Ovary (tissue), 9 donors: ENCODE results near the gene RNF40. TPM values are rescaled to one million over a fixed set of nuclear protein-coding genes. Genes with fewer than 3 reads are reported as not detected.

Experiments
- DNase-seq, 5 donors: peaks; one replicate each; pipeline ENCODE4 v3.0.0-alpha.2; 2019 to 2020
- H3K27ac ChIP-seq, 2 donors: fragments of 200-600 bp; one replicate each; pipeline versions ENCODE4 v1.5.1 to v1.8.0; 2019 to 2022
- H3K27me3 ChIP-seq: fragments of 200-600 bp; one replicate; pipeline ENCODE4 v1.8.0; 2022
- H3K36me3 ChIP-seq: fragments of 200-600 bp; sonication (generic); one replicate; pipeline ENCODE4 v1.5.1; 2019
- H3K4me1 ChIP-seq: one replicate; pipeline ENCODE4 v1.8.1; 2013; ENCODE audit warnings: mild to moderate bottlenecking, moderate library complexity; ENCODE audit not compliant: insufficient read depth
- H3K4me3 ChIP-seq: fragments of 200-600 bp; sonication (generic); one replicate; pipeline ENCODE4 v1.5.1; 2017
- H3K9me3 ChIP-seq, 2 donors: fragments of 200-600 bp in 1 of 2; sonication (generic) in 1 of 2; one replicate each; pipeline versions ENCODE4 v1.5.1 to v1.8.1; 2013 to 2019; ENCODE audit warnings: mild to moderate bottlenecking in 1 of 2, moderate library complexity in 1 of 2
- EP300 ChIP-seq: sonication (generic); formaldehyde crosslinking; IDR thresholded peaks from one replicate; pipeline ENCODE4 v1.6.1; 2017; ENCODE audit warnings: antibody characterized with exemption
- POLR2A ChIP-seq: fragments of 450-650 bp; IDR thresholded peaks from one replicate; pipeline ENCODE4 v1.6.1; 2017; ENCODE audit warnings: antibody characterized with exemption, mild to moderate bottlenecking, moderate library complexity
- WGBS, 3 donors: extraction: QIAGEN DNeasy Blood & Tissue Kit in 1 of 3; methylation state at CpG; one replicate each; pipeline versions ENCODE4 v1.1.5 to v1.1.7; 2013 to 2017; 5-methylcytosine and 5-hydroxymethylcytosine counted together
- intact Hi-C, 4 donors: fragments of 100-400 bp; cut with DNase I; formaldehyde crosslinking; loops; one replicate each; pipeline versions ENCODE4 v1.11.0 to v1.15.1; 2022 to 2023
- polyA plus RNA-seq, 2 donors: library from polyadenylated mRNA; stranded (reverse); fragments of 200-250 nt in 1 of 2; fragments of 350-450 nt in 1 of 2; fragmentation: Illumina TruSeq in 1 of 2; extraction: RNeasy Lipid Tissue Mini Kit (QIAGEN cat#74804) in 1 of 2; gene quantifications; one replicate each; pipeline ENCODE4 v1.2.3, GENCODE V29; 2013 to 2014
- total RNA-seq, 7 donors: library from RNA; depleted of rRNA in 2 of 7; stranded (reverse); fragments of >200 nt in 2 of 7; fragmentation: NEBNext Ultra II Directional in 3 of 7; extraction: Animal tissue kit (Norgen Biotek cat#: 25700) in 3 of 7; gene quantifications; one replicate each; pipeline versions ENCODE4 v1.1.0 to v1.2.4, GENCODE V29; 2016 to 2023
- TF ChIP-seq, protein P1 (sequence below), 3 donors: fragments of 450-650 bp in 2 of 3; fragments of 200-600 bp in 1 of 3; IDR thresholded peaks; one replicate each; pipeline versions ENCODE4 v1.5.1 to v1.8.0; 2016 to 2022; ENCODE audit warnings: antibody characterized with exemption in 3 of 3, mild to moderate bottlenecking in 1 of 3
- donor health status: DM: no; HTN: no; CAD: no; lungs with moderate emphysema.
- donor health status: DM: no; HTN: no; CAD: no.
- donor health status: Bipolar disorder and iron deficiency.
- donor health status: DM: yes; HTN: yes; CAD: no.
- donor health status: DM: no; HTN: no; CAD: no.
- donor health status: DM: yes; HTN: yes; CAD: no.

RNF40 gene
- total and polyA plus RNA-seq, 9 donors, result 67.2 to 143 (median 94.3) TPM

DNA sequence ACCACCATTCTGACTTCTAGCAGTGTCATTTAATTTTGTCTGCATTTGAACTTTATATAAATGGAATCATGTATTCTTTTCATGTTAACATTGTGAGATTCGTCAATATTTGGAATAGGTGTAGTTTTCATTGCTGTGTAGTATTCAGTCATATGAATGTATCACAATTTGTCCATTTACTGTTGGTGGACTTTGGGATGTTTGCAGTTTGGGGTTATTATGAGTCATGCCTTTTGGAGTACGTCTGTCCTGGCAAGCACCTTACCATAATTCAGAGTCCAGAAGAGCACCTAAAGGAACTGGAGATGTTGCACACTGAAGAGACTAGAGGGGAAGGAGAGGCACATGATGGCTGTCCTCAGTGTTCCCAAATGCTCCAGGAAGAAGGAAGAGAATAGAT is 17.0 kb upstream of the RNF40 start:
- H3K4me3 ChIP-seq, result no peak overlapping the region
- no peaks in the 10 kb centered on the region for H3K27me3 ChIP-seq
- no peak overlapping the region for H3K27ac ChIP-seq
- TF ChIP-seq, protein P1, sequence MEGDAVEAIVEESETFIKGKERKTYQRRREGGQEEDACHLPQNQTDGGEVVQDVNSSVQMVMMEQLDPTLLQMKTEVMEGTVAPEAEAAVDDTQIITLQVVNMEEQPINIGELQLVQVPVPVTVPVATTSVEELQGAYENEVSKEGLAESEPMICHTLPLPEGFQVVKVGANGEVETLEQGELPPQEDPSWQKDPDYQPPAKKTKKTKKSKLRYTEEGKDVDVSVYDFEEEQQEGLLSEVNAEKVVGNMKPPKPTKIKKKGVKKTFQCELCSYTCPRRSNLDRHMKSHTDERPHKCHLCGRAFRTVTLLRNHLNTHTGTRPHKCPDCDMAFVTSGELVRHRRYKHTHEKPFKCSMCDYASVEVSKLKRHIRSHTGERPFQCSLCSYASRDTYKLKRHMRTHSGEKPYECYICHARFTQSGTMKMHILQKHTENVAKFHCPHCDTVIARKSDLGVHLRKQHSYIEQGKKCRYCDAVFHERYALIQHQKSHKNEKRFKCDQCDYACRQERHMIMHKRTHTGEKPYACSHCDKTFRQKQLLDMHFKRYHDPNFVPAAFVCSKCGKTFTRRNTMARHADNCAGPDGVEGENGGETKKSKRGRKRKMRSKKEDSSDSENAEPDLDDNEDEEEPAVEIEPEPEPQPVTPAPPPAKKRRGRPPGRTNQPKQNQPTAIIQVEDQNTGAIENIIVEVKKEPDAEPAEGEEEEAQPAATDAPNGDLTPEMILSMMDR (IDR thresholded peaks at IDR 0.05), result no peak
- no peak for TF ChIP-seq POLR2A
- TF ChIP-seq EP300, result no peak
- H3K4me1 ChIP-seq, result peaks cover 4% of the 10 kb centered on the region
- no peaks in the 10 kb centered on the region for H3K36me3 ChIP-seq
- intact Hi-C loops, result no loop called here
- DNase-seq, result no peak
- H3K9me3 ChIP-seq, result no peaks in the 10 kb centered on the region
- WGBS, 3 donors, result 66 to 80% (median 79%) methylated on average over 2 of the region's 2 CpGs

DNA sequence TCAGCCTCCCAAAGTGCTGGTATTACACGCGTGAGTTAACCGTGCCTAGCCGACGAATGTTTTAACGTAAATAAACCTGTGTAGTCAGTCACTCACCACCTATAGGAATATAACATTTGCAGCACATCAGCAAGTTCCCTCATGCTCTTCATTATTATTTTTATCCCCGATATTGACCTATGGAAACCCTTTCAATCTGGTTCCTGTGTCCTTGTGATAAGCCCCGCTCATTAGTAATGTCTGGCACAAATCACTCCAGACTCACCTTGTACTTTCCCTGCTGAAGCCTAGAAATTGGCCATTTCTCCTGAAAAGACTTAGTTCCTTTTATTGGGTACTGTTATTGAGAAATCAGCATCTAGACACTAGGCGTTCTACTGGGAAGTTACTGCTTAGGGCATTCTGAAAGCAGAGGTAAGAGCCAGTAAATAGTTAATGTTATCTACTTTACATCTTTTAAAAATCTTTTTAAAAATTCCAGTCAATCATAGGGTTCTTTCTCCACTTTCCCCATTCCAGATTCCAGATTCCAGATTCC is 15.4 kb upstream of the RNF40 start:
- 81 to 90% (median 83%) methylated on average over 9 of the region's 9 CpGs for WGBS, 3 donors
- no peaks in the 10 kb centered on the region for H3K36me3 ChIP-seq
- H3K9me3 ChIP-seq, result no peaks in the 10 kb centered on the region
- DNase-seq, result no peak
- no peaks in the 10 kb centered on the region for H3K27me3 ChIP-seq
- no peaks in the 10 kb centered on the region for H3K4me1 ChIP-seq
- intact Hi-C loops, result no loop called here
- H3K4me3 ChIP-seq, result no peak overlapping the region
- TF ChIP-seq, protein P1 (IDR thresholded peaks at IDR 0.05), result no peak
- no peak overlapping the region for H3K27ac ChIP-seq

GRCh38 chr16:30747331-30747730 is 14.8 kb upstream of the RNF40 start:
- Histone ChIP-seq H3K36me3 (no peaks in the 10 kb centered on the region), H3K27ac (peak overlapping the region in 1 of 2 donors; percentile 73), H3K4me3 (peak overlapping the region; percentile 91), H3K4me1 (no peaks in the 10 kb centered on the region), H3K9me3 (no peaks in the 10 kb centered on the region), H3K27me3 (no peaks in the 10 kb centered on the region)
- intact Hi-C loops, result no loop called here
- TF ChIP-seq POLR2A (no peak), EP300 (no peak)
- TF ChIP-seq, protein P1 (IDR thresholded peaks at IDR 0.05), result no peak
- DNase-seq, result no peak
- WGBS, 3 donors, result 19 to 25% (median 21%) methylated on average over 3 of the region's 3 CpGs

GRCh38 chr16:30747799-30748633 is 14.1 kb upstream of the RNF40 start, which contains the start of gene PHKG2:
Gene PHKG2 (plus strand): TSS chr16:30748425. CDS start chr16:30748821, 396 bp downstream.
- Histone ChIP-seq H3K4me3 (peak within 1 kb of the TSS; percentile 91), H3K27ac (peak within 1 kb of the TSS in 1 of 2 donors; percentile 73), H3K36me3 (no peaks in the 10 kb centered on the region), H3K4me1 (no peaks in the 10 kb centered on the region), H3K9me3 (no peaks in the 10 kb centered on the region), H3K27me3 (no peaks in the 10 kb centered on the region)
- TF ChIP-seq, protein P1 (IDR thresholded peaks at IDR 0.05), result no peak
- TF ChIP-seq EP300, result no peak
- peak; percentile 41 for TF ChIP-seq POLR2A
- intact Hi-C loops, result no loop called here
- 1% methylated on average over 60 of the region's 60 CpGs for WGBS, 3 donors
- peak; percentile 98 to 99 (median 99) for DNase-seq
